CD4-positive, alpha-beta T cell treated with Interleukin-6 for 4 hours (primary cell): Measurements from ENCODE around the gene CALD1.

Experiments
- DNase-seq: peaks from one replicate; pipeline ENCODE4 v3.0.0-alpha.2; 2020; ENCODE audit warnings: mixed read lengths

The CALD1 gene

DNA sequence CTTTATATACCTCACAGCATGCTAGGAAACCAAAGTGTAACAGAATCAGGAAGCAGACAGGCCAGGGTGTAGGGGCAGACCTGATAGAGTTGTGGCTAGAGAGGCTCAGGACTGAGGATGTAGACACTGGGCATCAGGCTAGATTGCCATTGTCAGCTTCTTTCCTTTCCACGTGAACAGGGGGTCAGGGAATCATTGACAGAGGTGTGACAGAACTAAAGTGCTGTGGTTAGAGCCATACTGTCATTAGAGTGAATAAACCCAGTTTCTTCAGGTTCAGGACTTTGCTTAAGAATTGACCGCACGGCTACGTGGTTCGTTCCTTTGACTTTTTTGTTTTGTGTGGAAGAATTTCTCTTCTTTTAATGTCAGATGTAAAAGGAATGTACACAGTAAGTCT lies 90.7 kb downstream of the CALD1 start:
- no peak for DNase-seq

DNA sequence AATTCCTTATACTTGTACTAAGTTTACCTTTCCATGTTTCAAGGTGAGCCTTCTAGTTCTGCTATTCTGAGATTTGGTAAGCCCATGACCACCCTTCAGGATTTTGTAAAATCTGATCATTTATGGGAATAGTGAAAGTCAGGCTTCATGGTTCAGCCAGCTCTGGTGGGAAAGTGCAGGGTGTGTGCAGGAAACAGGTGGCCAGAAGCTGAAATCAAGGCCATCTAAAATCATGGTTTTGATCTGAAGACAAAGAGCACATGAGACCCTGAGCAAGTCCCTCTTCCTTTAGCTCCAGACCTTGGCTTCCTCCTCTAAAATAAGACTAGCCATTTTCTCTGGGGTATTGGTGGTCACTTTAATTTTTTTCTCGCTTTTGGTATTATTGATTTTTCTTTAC lies 91.3 kb downstream of the CALD1 start:
- DNase-seq = no peak

DNA sequence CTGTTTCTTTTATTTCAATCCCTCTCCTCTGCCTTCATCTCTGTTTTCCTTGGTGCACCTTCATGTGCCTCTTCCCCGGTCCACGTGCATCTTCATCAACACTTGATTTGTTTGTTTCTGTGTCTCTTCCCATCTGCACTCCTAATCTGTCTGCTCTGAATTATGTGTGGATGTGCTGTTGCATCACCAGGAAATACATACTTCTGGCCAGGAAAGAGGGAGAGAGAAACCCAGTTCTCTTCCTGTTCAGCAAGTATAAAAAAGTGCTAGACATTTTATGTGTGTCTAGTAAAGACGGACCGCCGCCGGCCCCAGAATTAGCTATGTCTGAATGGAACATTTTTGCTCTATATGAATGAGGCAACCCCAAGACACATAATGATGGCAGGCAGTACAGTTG lies 93.8 kb downstream of the CALD1 start:
- no peak for DNase-seq

DNA sequence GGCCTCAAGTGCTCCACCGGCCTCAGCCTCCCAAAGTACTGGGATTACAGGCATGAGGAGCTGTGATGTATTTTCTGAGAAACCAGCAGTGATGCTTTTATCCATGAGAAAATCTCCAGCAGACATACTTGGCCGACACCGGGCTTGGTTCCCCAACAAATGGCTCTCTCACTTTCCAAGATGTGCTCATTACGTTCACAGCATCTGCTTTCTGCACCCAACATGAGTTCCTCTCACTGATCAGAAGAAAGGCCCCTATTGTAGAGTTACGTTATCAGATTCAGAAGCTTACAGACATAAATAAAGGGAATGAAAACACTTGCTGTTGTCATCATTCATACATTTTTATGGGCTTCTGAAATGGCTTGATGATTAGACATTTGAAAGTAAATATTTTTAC lies 95.0 kb downstream of the CALD1 start:
- no peak for DNase-seq

DNA sequence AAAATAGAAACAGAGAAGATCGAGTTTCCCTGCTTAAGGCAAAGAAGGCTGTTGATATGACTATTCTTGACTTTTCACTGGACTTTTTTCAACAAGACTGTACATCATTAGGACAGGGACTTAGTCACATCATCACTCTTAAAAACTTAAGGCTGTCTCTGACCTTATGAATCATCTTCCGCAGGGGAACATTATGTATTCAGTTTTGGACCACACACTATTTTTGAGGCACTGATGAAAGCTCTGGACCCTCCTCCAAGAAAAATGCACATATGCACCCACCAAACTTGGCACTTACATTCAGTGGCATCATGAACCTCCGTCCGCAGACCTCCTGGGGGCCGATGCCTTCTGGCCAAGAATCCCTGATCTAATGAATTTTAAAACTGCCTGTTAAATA lies 96.4 kb downstream of the CALD1 start:
- no peak for DNase-seq

DNA sequence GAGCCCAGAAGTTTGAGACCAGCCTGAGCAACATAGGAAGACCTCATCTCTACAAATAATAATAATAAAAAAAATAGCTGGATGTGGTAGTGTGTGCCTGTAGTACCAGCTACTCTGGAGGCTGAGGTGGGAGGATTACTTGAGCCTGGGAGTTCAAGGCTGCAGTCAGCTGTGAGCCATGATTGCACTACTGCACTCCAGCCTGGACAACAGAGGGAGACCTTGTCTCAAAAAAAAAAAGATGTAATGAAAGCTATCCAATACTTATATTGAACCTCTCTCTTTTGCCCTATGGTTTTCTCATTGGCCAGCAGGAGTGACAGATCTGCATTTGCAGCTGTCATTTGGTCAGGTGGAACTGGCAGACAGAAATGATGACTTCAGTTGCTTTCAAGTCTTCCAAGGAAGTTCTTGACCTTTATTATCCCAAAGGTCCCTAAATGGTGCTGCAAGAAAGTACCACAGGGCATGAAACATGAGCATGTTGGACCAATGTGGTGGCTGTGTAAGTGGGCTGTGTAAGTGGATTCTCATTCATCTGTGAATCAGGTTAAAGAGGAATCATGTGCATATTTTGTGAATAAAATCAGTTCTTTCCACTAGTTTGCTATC lies 99.4 kb downstream of the CALD1 start:
- DNase-seq = no peak

DNA sequence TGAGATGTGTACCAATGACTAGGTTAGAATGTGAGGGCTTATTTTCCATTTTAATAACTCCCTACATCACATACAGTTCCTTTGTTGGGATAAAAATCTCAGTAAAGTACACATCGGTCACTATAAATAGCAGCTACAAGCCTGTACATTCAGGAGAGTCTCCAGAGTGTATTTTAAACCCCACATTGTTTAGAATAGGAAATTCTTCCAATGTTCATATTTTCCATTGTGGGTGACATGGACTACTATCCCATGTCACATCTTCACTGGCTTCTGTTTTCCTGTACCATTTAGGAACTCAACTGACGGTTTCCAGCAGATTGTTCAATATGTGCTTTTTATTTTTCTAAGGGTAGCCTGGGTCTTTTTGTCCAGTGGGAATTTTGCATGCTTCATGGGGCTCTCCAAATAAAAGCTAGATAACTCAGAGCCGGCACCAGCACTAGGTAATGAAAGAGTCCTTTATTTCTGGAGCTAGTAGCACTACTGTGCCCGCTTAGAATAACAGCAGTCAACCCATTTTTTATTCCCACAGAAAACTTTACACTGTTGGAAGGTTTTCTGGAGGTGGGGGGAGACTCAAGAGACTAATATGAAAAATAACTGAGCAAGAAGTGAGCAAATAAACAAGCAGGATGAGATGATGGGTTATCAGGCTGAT lies 100.5 kb downstream of the CALD1 start:
- no peak for DNase-seq

DNA sequence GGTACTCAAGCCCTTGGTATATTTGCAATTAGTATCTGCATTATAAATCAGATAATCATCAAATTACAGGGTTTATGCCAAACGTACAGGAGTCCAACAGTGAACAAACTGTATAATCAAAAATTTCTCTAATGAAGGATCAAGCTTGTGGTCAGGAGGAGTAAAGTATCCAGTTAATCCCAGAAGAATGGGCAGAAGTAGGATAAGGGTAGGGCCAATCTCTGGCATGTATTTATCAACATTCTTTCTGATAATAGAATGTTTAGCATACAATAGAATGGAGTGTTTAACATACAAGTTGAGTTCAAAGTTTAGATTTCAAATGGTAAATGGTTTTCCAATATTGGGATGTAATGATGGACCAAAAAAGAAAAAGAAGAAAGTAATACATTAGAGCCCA lies 103.0 kb downstream of the CALD1 start:
- no peak for DNase-seq

DNA sequence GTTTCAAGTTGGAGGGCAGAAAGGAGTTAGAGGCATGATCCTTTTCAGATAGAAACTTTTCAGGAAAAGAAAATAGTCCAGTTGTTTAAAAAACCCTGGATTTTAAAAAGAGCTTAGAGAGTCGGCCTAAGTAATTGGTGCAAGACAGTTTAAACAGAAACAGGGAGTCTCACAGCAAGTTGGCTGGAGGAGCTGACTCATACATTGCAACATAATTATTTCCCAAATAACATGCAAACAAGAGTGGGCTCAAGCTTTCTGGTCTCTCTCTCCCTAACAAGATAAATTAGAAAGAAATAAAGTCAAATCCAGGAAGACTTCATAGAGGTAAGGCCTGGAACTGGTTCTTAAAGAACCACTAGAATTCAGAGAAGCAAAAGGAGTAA lies 106.5 kb downstream of the CALD1 start:
- DNase-seq = no peak

DNA sequence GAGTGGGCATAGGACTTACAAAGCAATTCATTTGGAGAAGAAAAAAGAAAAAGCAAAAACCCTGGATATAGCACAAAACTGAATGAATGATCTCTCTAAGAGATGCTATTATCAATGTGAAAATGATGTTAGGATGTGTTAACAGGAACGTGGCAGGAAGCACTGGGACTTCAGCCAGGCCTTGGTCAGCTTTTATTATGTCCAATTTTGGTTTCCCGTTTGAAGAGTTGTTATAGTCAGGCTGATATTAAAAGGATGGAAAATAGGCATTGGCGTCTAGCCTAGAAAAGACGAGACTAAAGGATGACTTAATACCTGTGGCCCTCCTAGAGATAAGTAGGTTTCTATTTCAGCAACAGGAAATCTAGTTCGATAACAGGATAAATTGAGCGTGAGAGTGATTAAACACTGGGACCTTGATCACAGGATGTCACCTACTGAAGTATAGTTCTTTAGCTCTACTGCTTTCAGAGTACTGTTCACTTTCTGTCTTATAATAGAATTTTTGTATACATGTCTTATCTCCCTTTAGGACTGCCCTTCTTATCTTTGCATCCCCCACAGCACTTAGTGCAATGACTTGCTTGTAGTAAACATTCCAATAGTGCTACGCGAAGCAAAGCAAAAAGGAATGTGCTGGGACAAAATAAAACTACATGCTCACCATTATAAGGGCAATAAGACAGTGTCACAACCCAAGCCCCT lies 107.1 kb downstream of the CALD1 start:
- no peak for DNase-seq

DNA sequence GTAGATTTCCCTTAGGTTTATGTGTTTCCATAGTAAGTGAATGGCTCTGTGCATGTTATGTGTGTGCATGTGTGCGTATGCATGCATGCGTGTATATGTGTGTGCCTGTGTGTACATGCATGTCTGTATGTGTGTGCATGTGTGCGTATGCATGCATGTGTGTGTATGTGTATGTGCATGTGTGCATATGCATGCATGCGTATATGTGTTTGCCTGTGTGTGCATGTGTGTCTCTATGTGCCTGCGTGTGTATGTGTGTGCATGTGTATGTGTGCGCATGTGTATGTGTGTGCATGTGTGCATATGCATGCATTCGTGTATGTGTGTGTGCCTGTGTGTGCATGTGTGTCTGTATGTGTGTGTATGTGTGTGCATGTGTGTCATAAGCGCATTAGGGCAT lies 108.1 kb downstream of the CALD1 start:
- DNase-seq = no peak

DNA sequence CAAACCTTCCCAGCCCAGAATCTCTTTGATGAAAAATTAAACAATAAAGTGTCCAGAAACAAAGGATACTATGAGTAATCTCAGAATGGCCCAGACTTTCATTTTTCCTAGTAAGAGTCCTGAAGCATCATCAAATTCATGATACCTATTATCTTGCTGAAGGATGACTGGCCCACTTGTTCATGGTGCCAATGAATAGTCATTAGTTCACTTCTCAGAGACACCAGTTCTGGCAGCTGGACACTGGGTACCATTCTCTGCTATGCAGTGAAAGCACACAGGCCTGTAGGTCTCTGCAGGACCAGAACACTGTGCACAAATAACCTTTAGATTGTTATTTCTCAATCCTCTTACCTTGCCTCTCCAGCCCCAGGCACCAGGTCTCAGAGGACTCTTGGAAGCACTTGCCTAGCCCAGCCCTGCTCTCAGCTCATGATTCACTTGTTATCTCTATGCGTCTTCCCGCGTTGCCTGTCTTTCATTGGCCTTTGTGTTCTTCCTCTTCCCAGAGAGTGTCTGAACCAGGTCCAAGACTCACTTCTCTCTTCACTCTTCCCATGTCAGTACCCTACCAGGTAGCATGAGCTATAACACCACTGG lies 108.8 kb downstream of the CALD1 start:
- DNase-seq = no peak

DNA sequence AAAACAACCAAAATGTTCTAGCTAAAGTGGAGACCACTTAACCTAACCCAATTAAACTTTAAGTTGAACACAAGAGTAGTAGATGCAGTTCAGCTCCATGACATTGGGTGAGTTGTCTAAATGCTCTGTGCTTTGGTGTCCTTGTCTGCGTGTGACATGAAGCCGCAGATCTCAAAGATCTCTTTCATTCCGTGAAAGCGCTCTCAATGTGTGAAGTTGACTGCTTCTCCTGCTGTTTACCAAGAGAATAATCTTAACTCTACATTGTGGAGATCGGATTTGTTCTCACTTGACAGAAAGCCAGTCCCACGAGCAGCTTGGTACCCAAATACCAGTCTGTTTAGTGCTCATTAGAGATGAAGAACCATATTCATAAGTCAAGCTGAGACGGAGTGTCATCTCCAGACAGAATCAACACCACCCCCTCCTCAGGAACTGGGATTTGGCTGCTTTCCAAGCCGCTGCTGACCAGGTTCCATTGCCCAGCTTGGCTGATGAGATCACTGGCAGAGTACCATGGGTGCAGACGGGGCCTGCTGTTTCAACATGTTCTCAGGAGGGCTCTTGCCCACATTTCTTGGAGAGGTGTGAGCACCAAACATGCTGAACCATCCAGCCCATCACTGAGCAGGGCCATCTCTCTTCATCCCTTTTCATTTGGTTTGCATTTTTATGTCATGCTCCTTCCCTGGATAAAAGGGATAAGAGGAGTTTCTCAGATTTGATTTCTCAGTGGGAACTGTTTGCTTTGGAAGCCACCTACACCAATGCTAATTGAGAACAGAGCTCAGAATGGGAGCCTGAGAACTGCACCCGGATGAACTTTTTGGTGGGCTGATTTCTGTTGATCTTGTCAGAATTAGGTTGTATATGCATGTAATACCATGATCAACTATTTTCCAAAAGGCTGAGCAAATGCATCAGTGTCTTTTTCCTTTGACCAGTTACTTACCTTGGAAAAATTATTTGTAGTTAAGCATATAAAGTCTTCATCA lies 111.1 kb downstream of the CALD1 start:
- DNase-seq = no peak

DNA sequence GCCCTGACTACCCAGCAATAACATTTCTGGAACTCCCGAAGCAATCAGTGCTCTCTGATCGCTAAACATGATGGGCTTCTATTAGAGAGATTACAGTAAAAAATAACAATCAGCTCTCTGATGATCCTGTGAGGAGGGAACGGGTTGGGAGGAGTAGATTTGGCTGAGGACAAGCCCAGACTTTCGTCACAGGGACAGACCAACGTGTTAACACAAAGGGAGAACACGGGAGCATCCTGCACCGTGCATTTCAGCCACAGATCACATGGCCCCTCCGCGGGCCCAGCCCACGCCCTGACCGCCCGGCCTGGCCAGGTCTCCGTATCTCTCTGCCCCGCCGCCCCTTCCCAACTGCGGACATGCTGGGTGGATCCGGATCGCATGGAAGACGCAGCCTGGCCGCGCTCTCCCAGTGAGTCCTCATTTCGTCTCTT lies 111.8 kb downstream of the CALD1 start:
- no peak for DNase-seq

DNA sequence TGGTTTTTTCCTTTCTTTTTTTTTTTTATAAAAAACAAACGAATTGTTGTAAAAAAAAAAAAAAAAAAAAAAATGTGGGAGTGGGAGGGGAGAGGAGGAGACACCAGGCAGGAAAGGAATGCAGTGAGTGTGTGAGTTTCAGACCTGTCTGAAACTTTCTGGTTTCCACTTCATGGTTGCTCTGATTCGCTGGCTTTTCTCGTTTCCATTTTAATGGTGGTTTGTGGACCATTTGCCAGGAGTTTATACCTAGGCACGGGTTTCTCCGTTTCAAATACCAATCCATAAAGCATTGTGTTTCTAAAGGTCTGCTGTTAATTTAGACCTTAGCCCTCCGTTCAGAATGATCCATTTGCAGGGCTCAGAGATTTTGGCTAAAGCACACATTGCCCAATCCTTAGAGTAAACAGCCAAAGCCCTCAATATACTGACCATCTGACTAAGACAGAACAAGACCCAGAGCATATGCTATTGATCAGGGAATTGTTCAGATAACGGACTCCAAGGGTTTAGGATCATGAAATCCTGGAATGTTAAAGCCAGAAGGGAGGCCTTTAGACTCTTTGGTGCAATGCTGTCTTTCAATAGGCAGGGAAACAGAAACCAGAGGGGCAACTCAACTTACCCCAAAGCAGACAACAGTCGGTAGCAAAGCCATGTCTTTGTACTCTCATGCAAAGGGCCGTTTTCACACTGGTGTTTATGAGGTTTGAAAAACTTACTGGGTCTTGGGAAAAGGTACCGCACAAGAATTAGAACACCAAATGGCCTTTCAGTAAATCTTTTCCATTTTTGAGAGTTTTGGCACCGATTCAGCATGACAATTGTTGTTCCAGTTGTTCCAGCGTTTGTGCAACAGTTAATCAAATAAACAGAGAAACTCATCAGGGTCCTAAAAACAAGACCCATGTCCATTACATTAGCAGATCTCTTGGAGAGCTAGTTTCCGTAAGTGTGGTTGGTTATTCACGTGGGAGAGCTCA lies 112.6 kb downstream of the CALD1 start:
- DNase-seq = no peak

DNA sequence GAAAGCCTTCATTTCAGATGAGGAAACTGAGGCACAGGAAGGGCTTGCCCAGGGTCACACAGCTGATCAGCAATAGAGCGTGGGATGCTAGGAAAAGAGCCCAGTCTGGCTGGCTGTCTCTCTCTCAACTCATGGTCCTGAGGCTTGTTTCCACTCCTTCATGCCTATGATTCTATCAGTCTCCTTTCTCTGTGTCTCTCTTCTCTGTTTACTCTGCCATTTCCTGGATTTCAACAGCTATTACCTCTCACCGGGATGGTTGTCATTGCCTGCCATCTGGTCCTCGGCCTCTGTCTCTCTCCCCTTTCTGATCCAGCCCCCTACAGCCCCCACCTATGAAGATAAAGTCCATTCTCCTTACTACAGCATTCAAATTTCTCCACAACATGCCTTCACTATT lies 113.5 kb downstream of the CALD1 start:
- DNase-seq = no peak

DNA sequence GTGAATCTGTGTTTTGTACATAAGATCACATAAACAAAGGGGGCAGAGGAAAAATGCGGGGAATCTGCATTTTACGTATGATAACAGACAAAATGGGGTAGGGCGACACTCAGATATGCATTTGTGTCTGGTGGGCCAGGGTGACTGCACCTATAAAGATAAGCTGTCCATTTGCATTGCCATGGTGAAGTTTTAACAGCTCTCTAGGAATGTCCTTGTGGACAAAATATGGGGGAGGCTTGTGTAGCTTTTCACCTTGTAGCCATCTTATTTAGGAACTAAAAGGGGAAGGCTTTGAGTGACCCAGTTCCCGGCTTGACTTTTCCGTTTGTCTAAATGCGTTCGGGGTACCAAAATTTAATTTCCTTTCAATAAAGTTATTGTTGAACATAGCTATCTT lies 114.5 kb downstream of the CALD1 start:
- no peak for DNase-seq

DNA sequence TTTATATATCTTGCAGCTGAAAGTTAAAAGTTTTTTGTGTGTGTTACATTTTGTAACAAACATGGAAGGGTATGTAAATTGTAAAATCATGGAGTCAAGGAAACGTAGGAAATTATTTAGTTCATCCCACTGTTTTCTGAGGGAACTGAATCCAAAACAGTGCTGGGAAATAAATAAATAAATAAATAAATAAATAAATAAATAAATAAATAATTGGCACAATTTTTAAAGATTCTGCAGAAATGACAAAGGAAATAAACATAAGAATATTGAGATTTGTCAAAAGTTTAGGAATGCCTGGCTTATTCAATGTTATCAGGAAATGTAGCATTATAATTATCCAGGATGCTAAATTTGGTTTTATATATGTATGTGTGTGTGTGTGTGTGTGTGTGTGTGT lies 115.5 kb downstream of the CALD1 start:
- no peak for DNase-seq

DNA sequence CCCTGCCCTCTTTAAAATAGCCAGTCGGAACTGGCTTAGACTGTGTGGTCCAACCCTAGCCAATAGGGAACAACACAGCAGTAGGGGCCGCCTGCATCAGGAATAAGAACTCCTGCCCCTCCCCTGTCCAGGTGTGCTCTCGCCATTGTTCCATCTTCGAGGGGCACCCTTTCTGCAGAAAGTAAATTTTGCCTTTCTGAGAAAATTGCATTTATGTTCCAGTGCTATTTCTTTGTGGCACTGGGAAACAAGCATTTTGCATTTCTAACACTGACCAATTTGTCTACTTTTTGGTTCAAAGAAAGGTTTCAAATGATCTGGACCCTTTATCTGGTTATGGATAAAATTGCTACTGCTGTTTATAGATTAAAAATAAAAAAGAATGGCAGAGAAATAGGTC lies 116.6 kb downstream of the CALD1 start:
- no peak for DNase-seq

DNA sequence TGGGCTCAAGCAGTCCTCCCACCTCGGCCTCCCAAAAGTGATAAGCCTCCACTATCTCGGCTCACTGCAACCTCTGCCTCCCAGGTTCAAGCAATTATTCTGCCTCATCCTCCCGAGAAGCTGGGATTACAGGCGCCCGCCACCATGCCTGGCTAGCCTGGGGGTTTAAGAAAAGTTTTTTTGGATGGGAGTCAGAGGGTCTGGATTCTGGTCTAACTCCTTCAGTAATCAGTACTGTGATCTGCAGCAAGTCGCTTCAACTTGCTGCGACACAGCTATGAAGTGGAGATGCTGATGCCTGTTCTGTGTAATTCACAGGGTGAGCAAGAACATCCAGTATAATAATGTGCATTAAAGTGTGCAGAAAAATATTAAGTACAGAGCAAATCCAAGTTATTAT lies 118.5 kb downstream of the CALD1 start:
- DNase-seq = no peak

DNA sequence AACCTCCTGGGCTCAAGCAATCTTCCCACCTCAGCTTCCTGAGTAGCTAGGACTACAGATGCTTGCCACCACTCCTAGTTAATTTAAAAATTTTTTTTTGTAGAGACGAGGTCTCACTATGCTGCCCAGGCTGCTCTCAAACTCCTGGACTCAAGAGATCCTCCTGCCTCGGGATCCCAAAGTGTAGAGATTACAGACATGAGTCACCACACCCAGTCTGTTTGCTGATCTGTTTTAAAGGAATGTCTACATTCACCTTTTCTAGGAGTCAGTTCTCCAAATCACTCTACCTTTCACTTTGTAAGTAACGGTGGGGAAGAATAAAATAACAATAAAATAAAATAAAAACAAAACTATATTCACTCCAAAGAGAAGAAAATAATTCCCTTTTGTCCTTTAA lies 120.3 kb downstream of the CALD1 start:
- DNase-seq = no peak
